B cell (primary cell): ENCODE data around the gene SSU72. TPM values are rescaled to one million over a fixed set of nuclear protein-coding genes. Genes with fewer than 3 reads are reported as not detected.

ENCODE experiments used
- ATAC-seq: fragments of 200-7000 bp; cut with Tn5 transposase; one replicate; pipeline ENCODE4 v1.10.0; 2021; ENCODE audit warnings: low read depth, mild to moderate bottlenecking, moderate number of reproducible peaks, moderate library complexity
- CTCF ChIA-PET: fragments of 350-600 bp; sonication (Branson Sonifier 250); formaldehyde crosslinking; loops from one replicate; lab custom pipeline; 2021; ENCODE audit warnings: antibody characterized with exemption, inconsistent platforms; lab: Charles Lee
- POLR2A ChIA-PET: fragments of 350-600 bp; sonication (Branson Sonifier 250); formaldehyde crosslinking; loops from one replicate; lab custom pipeline; 2021; ENCODE audit warnings: antibody characterized with exemption; lab: Charles Lee
- DNase-seq: peaks from one replicate; pipeline ENCODE4 v3.0.0; 2013
- H2AFZ ChIP-seq: 2 replicates; pipeline ENCODE4 v1.6.1; 2012; ENCODE audit warnings: mild to moderate bottlenecking, low read depth, low read length; ENCODE audit not compliant: insufficient read depth, poor library complexity, severe bottlenecking
- H3K27ac ChIP-seq, 2 donors: 1 replicate in 1 of 2; 2 replicates in 1 of 2; pipeline ENCODE4 v1.5.1; 2012 to 2013; ENCODE audit warnings: low read length in 2 of 2, mild to moderate bottlenecking in 2 of 2, moderate library complexity in 1 of 2
- H3K27me3 ChIP-seq, 4 experiments: fragments of 200-600 bp in 1 of 4; sonication (generic) in 1 of 4; replicated peaks in 1 of 4; 1 replicate in 2 of 4; 2 replicates in 2 of 4; pipeline versions ENCODE4 v1.6.1 to v1.7.0; 2013 to 2016; ENCODE audit warnings: low read length in 3 of 4, mild to moderate bottlenecking in 2 of 4, mixed read lengths in 1 of 4, moderate library complexity in 1 of 4; ENCODE audit not compliant: insufficient read depth in 4 of 4, control insufficient read depth in 3 of 4; ENCODE audit errors: control extremely low read depth in 1 of 4
- H3K36me3 ChIP-seq, 2 experiments: replicated peaks in 1 of 2; 1 replicate in 1 of 2; 2 replicates in 1 of 2; pipeline versions ENCODE4 v1.6.1 to v1.7.1; 2013; ENCODE audit warnings: low read length in 1 of 2; ENCODE audit not compliant: insufficient read depth in 2 of 2, control insufficient read depth in 1 of 2; ENCODE audit errors: control extremely low read depth in 1 of 2, extremely low read depth in 1 of 2
- H3K4me1 ChIP-seq, 2 donors: fragments of 200-600 bp in 1 of 2; sonication (generic) in 1 of 2; 1 replicate in 1 of 2; 2 replicates in 1 of 2; pipeline versions ENCODE4 v1.5.1 to v1.6.1; 2013 to 2017; ENCODE audit warnings: low read length in 2 of 2; ENCODE audit not compliant: control insufficient read depth in 2 of 2, insufficient read depth in 2 of 2
- H3K4me2 ChIP-seq: replicated peaks from 2 replicates; pipeline ENCODE3; 2012; ENCODE audit warnings: mild to moderate bottlenecking, low read depth, low read length; ENCODE audit not compliant: poor library complexity, severe bottlenecking
- H3K4me3 ChIP-seq, 5 experiments: fragments of 200-600 bp in 1 of 5; sonication (generic) in 1 of 5; 1 replicate in 3 of 5; 2 replicates in 2 of 5; pipeline versions ENCODE4 v1.5.1 to v1.7.0; 2011 to 2016; ENCODE audit warnings: low read length in 4 of 5, mild to moderate bottlenecking in 4 of 5, low read depth in 2 of 5, control low read depth in 1 of 5, moderate library complexity in 1 of 5; ENCODE audit not compliant: insufficient read depth in 1 of 5; ENCODE audit errors: control extremely low read depth in 1 of 5, extremely low read depth in 1 of 5
- H3K79me2 ChIP-seq: fragments of 200-600 bp; sonication (generic); one replicate; pipeline ENCODE4 v1.6.0; 2016; ENCODE audit warnings: low read length; ENCODE audit not compliant: control insufficient read depth, insufficient read depth
- H3K9ac ChIP-seq: fragments of 200-600 bp; sonication (generic); 2 replicates; pipeline ENCODE4 v1.6.1; 2017; ENCODE audit warnings: mild to moderate bottlenecking, low read length, moderate library complexity
- H3K9me3 ChIP-seq, 3 donors: one replicate each; pipeline versions ENCODE4 v1.6.1 to v1.7.1; 2013; ENCODE audit warnings: low read length in 2 of 3; ENCODE audit not compliant: control insufficient read depth in 2 of 3, insufficient read depth in 1 of 3; ENCODE audit errors: control extremely low read depth in 1 of 3
- H4K20me1 ChIP-seq: 2 replicates; pipeline ENCODE4 v1.6.0; 2012; ENCODE audit warnings: mild to moderate bottlenecking, low read length; ENCODE audit not compliant: insufficient read depth, control insufficient read depth, poor library complexity, severe bottlenecking
- H3K27ac Mint-ChIP-seq: one replicate; pipeline ENCODE4 v1.8.0; 2021; ENCODE audit warnings: mixed read lengths
- H3K27me3 Mint-ChIP-seq: one replicate; pipeline ENCODE4 v1.8.0; 2021; ENCODE audit warnings: mixed read lengths
- H3K4me1 Mint-ChIP-seq: one replicate; pipeline ENCODE4 v1.8.0; 2021; ENCODE audit warnings: mixed read lengths
- H3K4me3 Mint-ChIP-seq: one replicate; pipeline ENCODE4 v1.8.0; 2021; ENCODE audit warnings: mixed read lengths
- H3K9me3 Mint-ChIP-seq: one replicate; pipeline ENCODE4 v1.8.0; 2022; ENCODE audit warnings: mixed read lengths; ENCODE audit not compliant: insufficient read depth
- CTCF ChIP-seq: fragments of 200-600 bp; IDR thresholded peaks from one replicate; pipeline ENCODE4 v1.8.0; 2022; ENCODE audit warnings: antibody characterized with exemption, mild to moderate bottlenecking
- EZH2 ChIP-seq: IDR thresholded peaks from 2 replicates; pipeline ENCODE4 v1.6.1; 2012; ENCODE audit warnings: borderline replicate concordance, low read depth, mild to moderate bottlenecking, moderate library complexity, low read length; ENCODE audit not compliant: insufficient read depth, poor library complexity, severe bottlenecking
- WGBS: methylation state at CpG from one replicate; pipeline ENCODE4 v1.1.5; 2013; ENCODE audit warnings: missing lambda C conversion rate; ENCODE audit not compliant: insufficient coverage; 5-methylcytosine and 5-hydroxymethylcytosine counted together
- intact Hi-C: fragments of 100-400 bp; cut with micrococcal nuclease; formaldehyde crosslinking; loops from one replicate; pipeline ENCODE4 v1.10.0; 2022
- polyA plus RNA-seq: library from polyadenylated mRNA; depleted of rRNA; stranded (reverse); fragments of >200 nt; gene quantifications from 2 replicates; pipeline ENCODE4 v1.2.3, GENCODE V29; 2012
- total RNA-seq, 2 donors: library from RNA; stranded (reverse); fragments of 120-200 nt in 1 of 2; gene quantifications; 1 replicate in 1 of 2; 2 replicates in 1 of 2; pipeline versions ENCODE4 v1.2.3 to v1.2.4, GENCODE V29; 2013 to 2022

The SSU72 gene
- total and polyA plus RNA-seq, 2 donors (not counting 1 experiment from before 2014, with no cell fraction given), result 86.8 to 112 TPM

- no peaks in the 10 kb centered on the region for H3K27me3 ChIP-seq
- no peak for TF ChIP-seq CTCF
- no peak overlapping the region for H3K27ac Mint-ChIP-seq
- WGBS, result 93% methylated on average over 17 of the region's 17 CpGs
- no peak overlapping the region for H3K4me3 Mint-ChIP-seq
- no peak overlapping the region for H2AFZ ChIP-seq
- H3K4me2 ChIP-seq, result no peak overlapping the region
- no peaks in the 10 kb centered on the region for H3K27me3 Mint-ChIP-seq
- H3K4me3 ChIP-seq, result no peak overlapping the region
- H4K20me1 ChIP-seq, result peaks cover 10% of the 10 kb centered on the region
- no peak for ATAC-seq
- ChIA-PET POLR2A (no interaction called here), CTCF (no interaction called here)
- peaks cover 2% of the 10 kb centered on the region for H3K4me1 Mint-ChIP-seq
- H3K9ac ChIP-seq, result no peak overlapping the region
- no peaks in the 10 kb centered on the region for H3K9me3 Mint-ChIP-seq
- H3K79me2 ChIP-seq, result peaks cover 7% of the 10 kb centered on the region
- no peaks in the 10 kb centered on the region for H3K4me1 ChIP-seq
- no peaks in the 10 kb centered on the region for H3K9me3 ChIP-seq
- intact Hi-C loops, result no loop called here
- H3K36me3 ChIP-seq, result peaks cover 0 to 4% of the 10 kb centered on the region in 2 experiments
- H3K27ac ChIP-seq, result no peak overlapping the region
- DNase-seq, result no peak
These were observed 48.1 kb upstream of the SSU72 start for GRCh38 chr1:1622788-1623094.

GRCh38 chr1:1622010-1622787 lies 47.5 kb upstream of the SSU72 start:
- H2AFZ ChIP-seq, result no peak overlapping the region
- POLR2A ChIA-PET, result no interaction called here
- no peak overlapping the region for H3K4me3 Mint-ChIP-seq
- no peak overlapping the region for H3K27ac ChIP-seq
- no peak overlapping the region for H3K4me2 ChIP-seq
- ATAC-seq, result no peak
- H3K27me3 Mint-ChIP-seq, result no peaks in the 10 kb centered on the region
- H3K9ac ChIP-seq, result no peak overlapping the region
- peaks cover 4% of the 10 kb centered on the region for H3K4me1 Mint-ChIP-seq
- H3K27ac Mint-ChIP-seq, result no peak overlapping the region
- H3K27me3 ChIP-seq, result no peaks in the 10 kb centered on the region
- peaks cover 11% of the 10 kb centered on the region for H3K79me2 ChIP-seq
- H3K9me3 ChIP-seq, result no peaks in the 10 kb centered on the region
- peaks cover 10% of the 10 kb centered on the region for H4K20me1 ChIP-seq
- DNase-seq, result no peak
- TF ChIP-seq CTCF, result no peak
- no peak for TF ChIP-seq EZH2
- CTCF ChIA-PET, result no interaction called here
- H3K4me3 ChIP-seq, result no peak overlapping the region
- intact Hi-C loops, result no loop called here
- WGBS, result 95% methylated on average over 19 of the region's 21 CpGs
- peaks cover 0 to 5% of the 10 kb centered on the region in 2 experiments for H3K36me3 ChIP-seq
- no peaks in the 10 kb centered on the region for H3K4me1 ChIP-seq
- no peaks in the 10 kb centered on the region for H3K9me3 Mint-ChIP-seq
